Measurements from ENCODE around the gene NR2E3. TPM values are rescaled to one million over a fixed set of nuclear protein-coding genes. Genes with fewer than 3 reads are reported as not detected.

The NR2E3 gene
- total RNA-seq, 2 experiments from 2014 or later: not detected

- DNase-seq (no peak), ATAC-seq (no peak)
- Mint-ChIP-seq H3K4me1 (no peaks in the 10 kb centered on the region), H3K9me3 (ENCODE audit: low read depth) (no peaks in the 10 kb centered on the region), H3K27ac (no peak overlapping the region), H3K27me3 (no peaks in the 10 kb centered on the region), H3K36me3 (no peaks in the 10 kb centered on the region), H3K4me3 (no peak overlapping the region)
- CTCF ChIA-PET: no interaction called here
These were observed 1.7 kb downstream of the NR2E3 start for GRCh38 chr15:71811752-71812735.

GRCh38 chr15:71812966-71813722 lies 2.8 kb downstream of the NR2E3 start:
- Mint-ChIP-seq H3K4me1 (no peaks in the 10 kb centered on the region), H3K4me3 (no peak overlapping the region), H3K27ac (no peak overlapping the region), H3K9me3 (ENCODE audit: low read depth) (peaks cover 4% of the 10 kb centered on the region), H3K36me3 (no peaks in the 10 kb centered on the region), H3K27me3 (no peaks in the 10 kb centered on the region)
- ATAC-seq: no peak
- no peak for DNase-seq
- CTCF ChIA-PET: no interaction called here

GRCh38 chr15:71813723-71814470 lies 3.5 kb downstream of the NR2E3 start:
- DNase-seq: no peak
- CTCF ChIA-PET: no interaction called here
- H3K27ac Mint-ChIP-seq: no peak overlapping the region

GRCh38 chr15:71815301-71815700 lies 4.9 kb downstream of the NR2E3 start:
- DNase-seq (no peak), ATAC-seq (no peak)
- Mint-ChIP-seq H3K36me3 (no peaks in the 10 kb centered on the region), H3K9me3 (ENCODE audit: low read depth) (peaks cover 9% of the 10 kb centered on the region), H3K27me3 (no peaks in the 10 kb centered on the region), H3K4me1 (no peaks in the 10 kb centered on the region), H3K4me3 (no peak overlapping the region), H3K27ac (no peak overlapping the region)
- CTCF ChIA-PET: no interaction called here

More at GRCh38 chr15:71813723-71814470, 3.5 kb downstream of the NR2E3 start:
- H3K36me3 Mint-ChIP-seq: no peaks in the 10 kb centered on the region
- no peaks in the 10 kb centered on the region for H3K27me3 Mint-ChIP-seq
- H3K4me3 Mint-ChIP-seq: no peak overlapping the region
- no peaks in the 10 kb centered on the region for H3K4me1 Mint-ChIP-seq
- ATAC-seq: no peak
- peaks cover 7% of the 10 kb centered on the region for H3K9me3 Mint-ChIP-seq (ENCODE audit: low read depth)

GRCh38 chr15:71817351-71817750 lies 7.0 kb downstream of the NR2E3 start:
- Mint-ChIP-seq H3K27me3 (no peaks in the 10 kb centered on the region), H3K27ac (no peak overlapping the region), H3K4me1 (no peaks in the 10 kb centered on the region), H3K9me3 (ENCODE audit: low read depth) (peaks cover 16% of the 10 kb centered on the region), H3K4me3 (no peak overlapping the region), H3K36me3 (peaks cover 7% of the 10 kb centered on the region)
- CTCF ChIA-PET: no interaction called here
- ATAC-seq (no peak), DNase-seq (no peak)

GRCh38 chr15:71820127-71820526 lies 9.8 kb downstream of the NR2E3 start:
- H3K27me3 Mint-ChIP-seq: no peaks in the 10 kb centered on the region
- peaks cover 18% of the 10 kb centered on the region for H3K9me3 Mint-ChIP-seq (ENCODE audit: low read depth)
- no peaks in the 10 kb centered on the region for H3K4me1 Mint-ChIP-seq
- no peak for DNase-seq
- H3K27ac Mint-ChIP-seq: no peak overlapping the region
- H3K36me3 Mint-ChIP-seq: peaks cover 20% of the 10 kb centered on the region
- no peak overlapping the region for H3K4me3 Mint-ChIP-seq
- no peak for ATAC-seq
- CTCF ChIA-PET: no interaction called here

GRCh38 chr15:71821547-71822129 lies 11.3 kb downstream of the NR2E3 start:
- Mint-ChIP-seq H3K9me3 (ENCODE audit: low read depth) (peaks cover 18% of the 10 kb centered on the region), H3K4me1 (no peaks in the 10 kb centered on the region), H3K36me3 (peaks cover 25% of the 10 kb centered on the region), H3K4me3 (no peak overlapping the region), H3K27me3 (no peaks in the 10 kb centered on the region), H3K27ac (no peak overlapping the region)
- CTCF ChIA-PET: no interaction called here
- no peak for ATAC-seq
- no peak for DNase-seq

- Mint-ChIP-seq H3K27ac (no peak overlapping the region), H3K27me3 (no peaks in the 10 kb centered on the region)
- ATAC-seq: no peak
These were observed 12.7 kb downstream of the NR2E3 start for GRCh38 chr15:71822890-71823630.

GRCh38 chr15:71823801-71824200 lies 13.4 kb downstream of the NR2E3 start:
- Mint-ChIP-seq H3K4me1 (no peaks in the 10 kb centered on the region), H3K9me3 (ENCODE audit: low read depth) (peaks cover 11% of the 10 kb centered on the region), H3K27ac (no peak overlapping the region), H3K27me3 (no peaks in the 10 kb centered on the region), H3K4me3 (no peak overlapping the region), H3K36me3 (peaks cover 40% of the 10 kb centered on the region)
- DNase-seq (no peak), ATAC-seq (no peak)
- CTCF ChIA-PET: no interaction called here

More at GRCh38 chr15:71822890-71823630, 12.7 kb downstream of the NR2E3 start:
- CTCF ChIA-PET: no interaction called here
- Mint-ChIP-seq H3K36me3 (peaks cover 38% of the 10 kb centered on the region), H3K4me3 (no peak overlapping the region), H3K4me1 (no peaks in the 10 kb centered on the region), H3K9me3 (ENCODE audit: low read depth) (peaks cover 14% of the 10 kb centered on the region)
- DNase-seq: no peak

- Mint-ChIP-seq H3K4me3 (no peak overlapping the region), H3K27me3 (no peaks in the 10 kb centered on the region), H3K9me3 (ENCODE audit: low read depth) (peaks cover 10% of the 10 kb centered on the region), H3K36me3 (peaks cover 45% of the 10 kb centered on the region), H3K27ac (no peak overlapping the region), H3K4me1 (no peaks in the 10 kb centered on the region)
- ATAC-seq (no peak), DNase-seq (no peak)
- CTCF ChIA-PET: no interaction called here
These were observed 14.8 kb downstream of the NR2E3 start for GRCh38 chr15:71825021-71825730.

- no peak for ATAC-seq
- Mint-ChIP-seq H3K27ac (no peak overlapping the region), H3K9me3 (ENCODE audit: low read depth) (peaks cover 4% of the 10 kb centered on the region), H3K36me3 (peaks cover 45% of the 10 kb centered on the region), H3K4me3 (no peak overlapping the region), H3K4me1 (no peaks in the 10 kb centered on the region), H3K27me3 (no peaks in the 10 kb centered on the region)
- CTCF ChIA-PET: interaction anchor here (0.7 kb wide), 1 partner anchor 19 kb away, joined by 3 read pairs; no protein-coding TSS in a partner anchor
- DNase-seq: no peak
These were observed 15.8 kb downstream of the NR2E3 start for GRCh38 chr15:71826196-71826595.

GRCh38 chr15:71830981-71831380 lies 20.6 kb downstream of the NR2E3 start:
- no peaks in the 10 kb centered on the region for H3K4me1 Mint-ChIP-seq
- ATAC-seq (no peak), DNase-seq (no peak)
- H3K27me3 Mint-ChIP-seq: no peaks in the 10 kb centered on the region
- H3K9me3 Mint-ChIP-seq (ENCODE audit: low read depth): no peaks in the 10 kb centered on the region
- CTCF ChIA-PET: interaction anchor here (0.7 kb wide), 1 partner anchor 985 kb away, joined by 3 read pairs; no protein-coding TSS in a partner anchor
- no peak overlapping the region for H3K4me3 Mint-ChIP-seq
- H3K27ac Mint-ChIP-seq: no peak overlapping the region
- H3K36me3 Mint-ChIP-seq: peaks cover 21% of the 10 kb centered on the region

All from activated CD8-positive, alpha-beta memory T cell treated with anti-CD3 and anti-CD28 coated beads, Interleukin-2, amount 10 ng/mL, durations not matched to agents 7 days and 5 days (primary cell).